Activated T-helper 2 cell treated with anti-CD3 and anti-CD28 coated beads, Interferon-gamma antibody, Interleukin-2, Interleukin-4, amounts not matched to agents 10 μg/mL and 5 μg/mL and 100 μg/mL, durations not matched to agents 14 hours and 24 hours and 36 hours (primary cell): ENCODE results near the gene ANHX. TPM values are rescaled to one million over a fixed set of nuclear protein-coding genes. Genes with fewer than 3 reads are reported as not detected.
"Not testable (repeated sequence)": the region's sequence is repeated elsewhere in the genome, so short reads cannot be mapped to it uniquely, and the experiment has no call there.

ENCODE experiments used
- DNase-seq: peaks from one replicate; pipeline ENCODE4 v3.0.0; 2021; ENCODE audit warnings: low spot score
- H3K27ac Mint-ChIP-seq: one replicate; pipeline ENCODE4 v1.8.0; 2021; ENCODE audit warnings: mixed read lengths
- H3K27me3 Mint-ChIP-seq: one replicate; pipeline ENCODE4 v1.8.0; 2021; ENCODE audit warnings: low read depth, mixed read lengths
- H3K36me3 Mint-ChIP-seq: one replicate; pipeline ENCODE4 v1.8.0; 2021; ENCODE audit warnings: low read depth, mixed read lengths
- H3K4me1 Mint-ChIP-seq: one replicate; pipeline ENCODE4 v1.8.0; 2021; ENCODE audit warnings: low read depth, mixed read lengths
- H3K4me3 Mint-ChIP-seq: one replicate; pipeline ENCODE4 v1.8.0; 2021; ENCODE audit warnings: low read depth, mild to moderate bottlenecking, moderate library complexity, mixed read lengths
- H3K9me3 Mint-ChIP-seq: one replicate; pipeline ENCODE4 v1.8.0; 2021; ENCODE audit warnings: mixed read lengths
- intact Hi-C: fragments of 100-400 bp; cut with micrococcal nuclease; formaldehyde crosslinking; loops from one replicate; pipeline ENCODE4 v1.15.1; 2023
- total RNA-seq: library from RNA; stranded (reverse); gene quantifications from 2 replicates; pipeline ENCODE4 v1.2.3, GENCODE V29; 2022

Gene ANHX
- total RNA-seq: not detected in 2 replicates

- peaks cover 48% of the 10 kb centered on the region for H3K9me3 Mint-ChIP-seq
- H3K4me1 Mint-ChIP-seq: no peaks in the 10 kb centered on the region
These were observed at the start of gene ANHX for GRCh38 chr12:133235401-133236112. Gene ANHX, minus strand, starts transcription at chr12:133235877. Its CDS starts 1,521 bp downstream, at chr12:133234356.

GRCh38 chr12:133264668-133265067 lies 29.0 kb upstream of the ANHX start:
- H3K9me3 Mint-ChIP-seq, H3K27ac Mint-ChIP-seq, H3K27me3 Mint-ChIP-seq, H3K36me3 Mint-ChIP-seq, H3K4me3 Mint-ChIP-seq, H3K4me1 Mint-ChIP-seq, DNase-seq, intact Hi-C loops: not testable (repeated sequence)

More at GRCh38 chr12:133235401-133236112, at the start of gene ANHX:
- intact Hi-C loops: no loop called here
- no peak within 1 kb of the TSS for H3K4me3 Mint-ChIP-seq
- H3K27me3 Mint-ChIP-seq: no peaks in the 10 kb centered on the region
- no peak within 1 kb of the TSS for H3K27ac Mint-ChIP-seq
- H3K36me3 Mint-ChIP-seq: peaks cover 7% of the 10 kb centered on the region
- no peak for DNase-seq

GRCh38 chr12:133264173-133264572 lies 28.5 kb upstream of the ANHX start:
- H3K9me3 Mint-ChIP-seq: peaks cover 4% of the 10 kb centered on the region
- H3K4me3 Mint-ChIP-seq: no peak overlapping the region
- no peaks in the 10 kb centered on the region for H3K4me1 Mint-ChIP-seq
- no peaks in the 10 kb centered on the region for H3K36me3 Mint-ChIP-seq
- no peak overlapping the region for H3K27ac Mint-ChIP-seq
- no peak for DNase-seq
- no peaks in the 10 kb centered on the region for H3K27me3 Mint-ChIP-seq
- intact Hi-C loops: no loop called here

- no peak overlapping the region for H3K4me3 Mint-ChIP-seq
- no peaks in the 10 kb centered on the region for H3K4me1 Mint-ChIP-seq
- H3K36me3 Mint-ChIP-seq: no peaks in the 10 kb centered on the region
- intact Hi-C loops: no loop called here
- H3K27me3 Mint-ChIP-seq: no peaks in the 10 kb centered on the region
- no peak for DNase-seq
- peaks cover 45% of the 10 kb centered on the region for H3K9me3 Mint-ChIP-seq
- H3K27ac Mint-ChIP-seq: no peak overlapping the region
These were observed 20.6 kb upstream of the ANHX start for GRCh38 chr12:133256321-133256720.

- DNase-seq, H3K4me3 Mint-ChIP-seq, H3K27ac Mint-ChIP-seq: not testable (repeated sequence)
These were observed 20.2 kb upstream of the ANHX start for GRCh38 chr12:133255833-133256232.

GRCh38 chr12:133251732-133252131 lies 16.1 kb upstream of the ANHX start:
- Mint-ChIP-seq H3K4me3 (no peak overlapping the region), H3K9me3 (peaks cover 65% of the 10 kb centered on the region), H3K27ac (no peak overlapping the region), H3K36me3 (no peaks in the 10 kb centered on the region), H3K4me1 (no peaks in the 10 kb centered on the region), H3K27me3 (no peaks in the 10 kb centered on the region)
- intact Hi-C loops: no loop called here
- DNase-seq: no peak

More at GRCh38 chr12:133255833-133256232, 20.2 kb upstream of the ANHX start:
- H3K27me3 Mint-ChIP-seq, intact Hi-C loops, H3K36me3 Mint-ChIP-seq, H3K4me1 Mint-ChIP-seq: not testable (repeated sequence)
- H3K9me3 Mint-ChIP-seq: peaks cover 49% of the 10 kb centered on the region

GRCh38 chr12:133236556-133236955 lies 879 bp upstream of the ANHX start:
- H3K27me3 Mint-ChIP-seq: no peaks in the 10 kb centered on the region
- intact Hi-C loops: no loop called here
- H3K27ac Mint-ChIP-seq: no peak overlapping the region
- H3K4me1 Mint-ChIP-seq: no peaks in the 10 kb centered on the region
- H3K4me3 Mint-ChIP-seq: no peak overlapping the region
- no peak for DNase-seq
- peaks cover 7% of the 10 kb centered on the region for H3K36me3 Mint-ChIP-seq
- H3K9me3 Mint-ChIP-seq: peaks cover 50% of the 10 kb centered on the region

GRCh38 chr12:133236144-133236543 lies 467 bp upstream of the ANHX start:
- Mint-ChIP-seq H3K9me3 (peaks cover 49% of the 10 kb centered on the region), H3K4me3 (no peak overlapping the region), H3K36me3 (peaks cover 7% of the 10 kb centered on the region), H3K27me3 (no peaks in the 10 kb centered on the region), H3K27ac (no peak overlapping the region), H3K4me1 (no peaks in the 10 kb centered on the region)
- no peak for DNase-seq
- intact Hi-C loops: no loop called here

GRCh38 chr12:133234971-133235370 lies 706 bp downstream of the ANHX start:
- H3K9me3 Mint-ChIP-seq: peaks cover 47% of the 10 kb centered on the region
- DNase-seq: no peak
- H3K4me3 Mint-ChIP-seq: no peak overlapping the region
- peaks cover 7% of the 10 kb centered on the region for H3K36me3 Mint-ChIP-seq
- intact Hi-C loops: no loop called here
- no peak overlapping the region for H3K27ac Mint-ChIP-seq
- no peaks in the 10 kb centered on the region for H3K27me3 Mint-ChIP-seq
- no peaks in the 10 kb centered on the region for H3K4me1 Mint-ChIP-seq

- Mint-ChIP-seq H3K36me3 (peaks cover 10% of the 10 kb centered on the region), H3K4me1 (no peaks in the 10 kb centered on the region), H3K9me3 (peaks cover 47% of the 10 kb centered on the region), H3K27me3 (no peaks in the 10 kb centered on the region), H3K4me3 (no peak overlapping the region), H3K27ac (no peak overlapping the region)
- no peak for DNase-seq
- intact Hi-C loops: no loop called here
These were observed 1.6 kb downstream of the ANHX start for GRCh38 chr12:133233993-133234564.

GRCh38 chr12:133233006-133233405 lies 2.7 kb downstream of the ANHX start:
- peaks cover 57% of the 10 kb centered on the region for H3K9me3 Mint-ChIP-seq
- no peaks in the 10 kb centered on the region for H3K4me1 Mint-ChIP-seq
- no peaks in the 10 kb centered on the region for H3K27me3 Mint-ChIP-seq
- no peak for DNase-seq
- intact Hi-C loops: no loop called here
- peaks cover 14% of the 10 kb centered on the region for H3K36me3 Mint-ChIP-seq
- no peak overlapping the region for H3K27ac Mint-ChIP-seq
- H3K4me3 Mint-ChIP-seq: no peak overlapping the region

- Mint-ChIP-seq H3K4me3 (no peak overlapping the region), H3K4me1 (no peaks in the 10 kb centered on the region), H3K9me3 (peaks cover 50% of the 10 kb centered on the region), H3K27me3 (no peaks in the 10 kb centered on the region), H3K36me3 (peaks cover 10% of the 10 kb centered on the region), H3K27ac (no peak overlapping the region)
- no peak for DNase-seq
- intact Hi-C loops: no loop called here
These were observed 4.7 kb downstream of the ANHX start for GRCh38 chr12:133231001-133231400.

- DNase-seq: no peak
- Mint-ChIP-seq H3K9me3 (peaks cover 55% of the 10 kb centered on the region), H3K27me3 (no peaks in the 10 kb centered on the region), H3K4me3 (no peak overlapping the region), H3K27ac (no peak overlapping the region), H3K36me3 (peaks cover 10% of the 10 kb centered on the region), H3K4me1 (no peaks in the 10 kb centered on the region)
- intact Hi-C loops: no loop called here
These were observed 8.3 kb downstream of the ANHX start for GRCh38 chr12:133227281-133227852.
